HepG2 (cell line): ENCODE data around the gene SLC39A2. TPM values are rescaled to one million over a fixed set of nuclear protein-coding genes. Genes with fewer than 3 reads are reported as not detected.

Experiments
- ARNT ChIP-seq: fragments of 450-650 bp; IDR thresholded peaks from 2 replicates; pipeline ENCODE4 v1.6.1; 2017
- CEBPB ChIP-seq: IDR thresholded peaks from 2 replicates; pipeline ENCODE4 v1.6.1; 2011; ENCODE audit warnings: low read depth, low read length, improper control_type of control experiment, borderline replicate concordance
- MED13 ChIP-seq: sonication (generic); formaldehyde crosslinking; IDR thresholded peaks from 2 replicates; pipeline ENCODE4 v1.5.0; 2020; ENCODE audit warnings: missing genetic modification reagents
- SRF ChIP-seq: IDR thresholded peaks from 2 replicates; pipeline ENCODE4 v1.6.1; 2011; ENCODE audit warnings: mild to moderate bottlenecking, low read depth, low read length, moderate library complexity
- TBX2 ChIP-seq: sonication (generic); formaldehyde crosslinking; IDR thresholded peaks from 2 replicates; pipeline ENCODE4 v1.5.0; 2020; ENCODE audit warnings: missing genetic modification reagents, mild to moderate bottlenecking, borderline replicate concordance
- THAP11 ChIP-seq: IDR thresholded peaks from 2 replicates; pipeline ENCODE4 v1.6.1; 2016; ENCODE audit warnings: missing biosample characterization, missing genetic modification reagents
- YY1 ChIP-seq: IDR thresholded peaks from 2 replicates; pipeline ENCODE4 v1.6.1; 2011; ENCODE audit warnings: low read length, low read depth, moderate library complexity, mild to moderate bottlenecking; ENCODE audit not compliant: insufficient read depth, insufficient replicate concordance
- ZBTB40 ChIP-seq, 2 experiments: fragments of 450-650 bp in 1 of 2; sonication (generic) in 1 of 2; formaldehyde crosslinking in 1 of 2; IDR thresholded peaks; 2 replicates each; pipeline versions ENCODE4 v1.6.1 to v1.8.0; 2016 to 2022; ENCODE audit warnings: antibody characterized with exemption in 1 of 2, mild to moderate bottlenecking in 1 of 2, missing genetic modification reagents in 1 of 2
- ZNF407 ChIP-seq: sonication (generic); formaldehyde crosslinking; IDR thresholded peaks from one replicate; pipeline ENCODE4 v1.5.1; 2020; ENCODE audit warnings: mild to moderate bottlenecking, missing genetic modification reagents; ENCODE audit errors: not compliant biosample characterization
- ZNF740 ChIP-seq: sonication (generic); formaldehyde crosslinking; IDR thresholded peaks from 2 replicates; pipeline ENCODE4 v1.4.0; 2020; ENCODE audit warnings: missing genetic modification reagents
- polyA plus RNA-seq, 8 experiments: library from polyadenylated mRNA; depleted of rRNA in 3 of 8; stranded (reverse) in 7 of 8; unstranded in 1 of 8; fragments of >200 nt; fragmentation: Illumina TruSeq in 4 of 8; extraction: Trizol in 4 of 8; gene quantifications; 2 replicates each; pipeline versions ENCODE4 v1.2.1 to v1.2.3, GENCODE V29; 2011 to 2016; ENCODE audit warnings: low read depth in 4 of 8, missing spikeins in 1 of 8, mixed read lengths in 1 of 8; ENCODE audit not compliant: insufficient read depth in 1 of 8
- total RNA-seq, 5 experiments: library from RNA; depleted of rRNA; stranded (reverse); fragments of >200 nt; fragmentation: Illumina TruSeq; extraction: Trizol; gene quantifications; 2 replicates each; pipeline ENCODE4 v1.2.3, GENCODE V29; 2016; ENCODE audit warnings: low read depth in 1 of 5

SLC39A2 gene
- total and polyA plus RNA-seq, 2 of the 13 experiments (the other 11 are each of a cell fraction or from before 2014, with no cell fraction given): 0.08 to 0.11 TPM

GRCh38 chr14:20989787-20990600 is 9.1 kb upstream of the SLC39A2 start, which contains the start of gene METTL17 (continued):
- TF ChIP-seq ZBTB40 (IDR thresholded peaks at IDR 0.05) (peak; percentile 86), ZBTB40 (CRISPR knock-in tag; IDR thresholded peaks at IDR 0.05) (peak; percentile 72; the same call in 1 of the 2 replicates), ARNT (no peak), THAP11 (CRISPR knock-in tag) (peak; percentile 95), MED13 (peak; percentile 48; the same call in 1 of the 2 replicates), TBX2 (peak; percentile 63), CEBPB (no peak), SRF (no peak), YY1 (peak; percentile 95), ZNF407 (CRISPR knock-in tag) (peak; percentile 75), ZNF740 (0 out of 2 replicates have a peak, but pooled peaks have one; percentile 27)
